GM12892 (cell line): ENCODE results near the gene UBXN6.

Source experiments
- POLR2A ChIP-seq: IDR thresholded peaks from 2 replicates; pipeline ENCODE4 v1.6.1; 2011; ENCODE audit warnings: low read depth, low read length, control low read depth
- TAF1 ChIP-seq: IDR thresholded peaks from 2 replicates; pipeline ENCODE4 v1.6.1; 2011; ENCODE audit warnings: low read depth, mild to moderate bottlenecking, control low read depth, low read length, borderline replicate concordance

DNA sequence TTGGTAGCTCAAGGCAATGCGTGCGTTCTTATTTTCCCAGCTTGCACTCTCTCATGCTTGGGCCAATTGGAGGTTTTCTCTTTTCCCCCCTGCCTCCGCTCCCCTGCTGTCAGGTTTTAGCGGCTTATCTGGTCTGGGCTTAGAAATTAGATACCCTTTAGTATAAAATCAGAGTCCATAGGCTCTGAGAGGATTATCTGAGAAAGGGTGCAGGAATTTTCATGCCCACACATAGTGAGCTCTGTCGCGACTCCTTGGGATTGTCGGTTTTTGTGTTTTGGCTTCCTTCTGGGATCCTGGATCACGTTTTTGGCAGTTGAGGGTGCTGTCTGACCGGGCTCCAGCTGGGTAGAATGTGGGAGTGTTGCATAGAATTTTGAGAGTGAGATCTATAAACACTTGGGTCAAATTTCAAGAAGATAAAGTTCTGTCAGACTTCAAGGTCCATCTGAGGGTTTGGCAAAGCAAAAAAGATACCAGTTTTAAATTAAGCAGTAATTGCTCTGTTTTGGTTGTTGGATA is 42.7 kb downstream of the UBXN6 start:
- TF ChIP-seq TAF1 (no peak), POLR2A (no peak)
